Measurements from ENCODE around the gene PKNOX1. TPM values are rescaled to one million over a fixed set of nuclear protein-coding genes. Genes with fewer than 3 reads are reported as not detected.
"Not testable (repeated sequence)": the region's sequence is repeated elsewhere in the genome, so short reads cannot be mapped to it uniquely, and the experiment has no call there.

Gene PKNOX1
- total RNA-seq, 1 experiment from 2014 or later, result 30.6 TPM

GRCh38 chr21:43082587-43083300, 108.4 kb downstream of the PKNOX1 start:
- CTCF ChIA-PET; H3K9me3 ChIP-seq (ENCODE audit: low read depth, low read length, poor library complexity, severe bottlenecking); H3K4me3 ChIP-seq (ENCODE audit: low read depth, low read length, poor library complexity, severe bottlenecking); DNase-seq (ENCODE audit: low spot score); intact Hi-C loops (cut with micrococcal nuclease; ENCODE audit: unreplicated experiment); POLR2A ChIA-PET (ENCODE audit: low non-redundant PET); BruUV-seq (replicated peaks); H3K27me3 ChIP-seq (replicated peaks; ENCODE audit: insufficient read depth, low read depth, low read length, poor library complexity); H3K36me3 ChIP-seq (ENCODE audit: insufficient read depth, low read length, poor library complexity, severe bottlenecking); H3K4me1 ChIP-seq (ENCODE audit: insufficient read depth, low read length, poor library complexity, severe bottlenecking); H3K27ac ChIP-seq (ENCODE audit: low read depth, low read length, poor library complexity, severe bottlenecking): not testable (repeated sequence)

Small RNA genes lying within 50 kb of the gene (microRNA-seq; reads per million reads assigned to microRNA genes)
- not detected for gene MIR5692B

Other genes starting within 250 kb of the PKNOX1 start
- gene WDR4, start 95.0 kb upstream of the PKNOX1 start, total RNA-seq (2021), result 54.2 and 55.3 TPM in 2 replicates
- 39.1 and 39.6 TPM in 2 replicates for gene NDUFV3, start 81.3 kb upstream of the PKNOX1 start, total RNA-seq (2021)
- gene ERVH48-1, start 48.9 kb upstream of the PKNOX1 start, total RNA-seq (2021), result 0.31 and 0.34 TPM in 2 replicates
- 126 and 166 TPM in 2 replicates for gene CBS, start 101.3 kb downstream of the PKNOX1 start, total RNA-seq (2021)
- 24.5 and 46.7 TPM in 2 replicates for gene U2AF1, start 133.0 kb downstream of the PKNOX1 start, total RNA-seq (2021)
- gene CRYAA, start 194.4 kb downstream of the PKNOX1 start, total RNA-seq (2021), result not detected in 2 replicates

All from A673 (cell line).